ENCODE results near the gene TACC2.

- no peak for TF ChIP-seq CSDC2 (CRISPR knock-in tag; IDR thresholded peaks at IDR 0.05)
- TF ChIP-seq TOX (CRISPR knock-in tag; IDR thresholded peaks at IDR 0.05; ENCODE audit: borderline replicate concordance), result no peak
- no peak for TF ChIP-seq ZFP3 (CRISPR knock-in tag; IDR thresholded peaks at IDR 0.05)
- TF ChIP-seq OSR1 (CRISPR knock-in tag; IDR thresholded peaks at IDR 0.05), result no peak
- TF ChIP-seq ZNF70 (CRISPR knock-in tag; IDR thresholded peaks at IDR 0.05), result no peak
- TF ChIP-seq BACH2 (CRISPR knock-in tag; IDR thresholded peaks at IDR 0.05; ENCODE audit: borderline replicate concordance), result no peak
- TF ChIP-seq, protein P1, sequence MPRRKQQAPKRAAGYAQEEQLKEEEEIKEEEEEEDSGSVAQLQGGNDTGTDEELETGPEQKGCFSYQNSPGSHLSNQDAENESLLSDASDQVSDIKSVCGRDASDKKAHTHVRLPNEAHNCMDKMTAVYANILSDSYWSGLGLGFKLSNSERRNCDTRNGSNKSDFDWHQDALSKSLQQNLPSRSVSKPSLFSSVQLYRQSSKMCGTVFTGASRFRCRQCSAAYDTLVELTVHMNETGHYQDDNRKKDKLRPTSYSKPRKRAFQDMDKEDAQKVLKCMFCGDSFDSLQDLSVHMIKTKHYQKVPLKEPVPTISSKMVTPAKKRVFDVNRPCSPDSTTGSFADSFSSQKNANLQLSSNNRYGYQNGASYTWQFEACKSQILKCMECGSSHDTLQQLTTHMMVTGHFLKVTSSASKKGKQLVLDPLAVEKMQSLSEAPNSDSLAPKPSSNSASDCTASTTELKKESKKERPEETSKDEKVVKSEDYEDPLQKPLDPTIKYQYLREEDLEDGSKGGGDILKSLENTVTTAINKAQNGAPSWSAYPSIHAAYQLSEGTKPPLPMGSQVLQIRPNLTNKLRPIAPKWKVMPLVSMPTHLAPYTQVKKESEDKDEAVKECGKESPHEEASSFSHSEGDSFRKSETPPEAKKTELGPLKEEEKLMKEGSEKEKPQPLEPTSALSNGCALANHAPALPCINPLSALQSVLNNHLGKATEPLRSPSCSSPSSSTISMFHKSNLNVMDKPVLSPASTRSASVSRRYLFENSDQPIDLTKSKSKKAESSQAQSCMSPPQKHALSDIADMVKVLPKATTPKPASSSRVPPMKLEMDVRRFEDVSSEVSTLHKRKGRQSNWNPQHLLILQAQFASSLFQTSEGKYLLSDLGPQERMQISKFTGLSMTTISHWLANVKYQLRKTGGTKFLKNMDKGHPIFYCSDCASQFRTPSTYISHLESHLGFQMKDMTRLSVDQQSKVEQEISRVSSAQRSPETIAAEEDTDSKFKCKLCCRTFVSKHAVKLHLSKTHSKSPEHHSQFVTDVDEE (CRISPR knock-in tag; IDR thresholded peaks at IDR 0.05), result no peak
- no peak for TF ChIP-seq ZFP30 (CRISPR knock-in tag; IDR thresholded peaks at IDR 0.05)
- TF ChIP-seq ESRRG (CRISPR knock-in tag; IDR thresholded peaks at IDR 0.05), result no peak
- TF ChIP-seq PATZ1 (CRISPR knock-in tag; IDR thresholded peaks at IDR 0.05; ENCODE audit: borderline replicate concordance), result no peak
- TF ChIP-seq RARB (CRISPR knock-in tag; IDR thresholded peaks at IDR 0.05), result no peak
- TF ChIP-seq, protein P2, sequence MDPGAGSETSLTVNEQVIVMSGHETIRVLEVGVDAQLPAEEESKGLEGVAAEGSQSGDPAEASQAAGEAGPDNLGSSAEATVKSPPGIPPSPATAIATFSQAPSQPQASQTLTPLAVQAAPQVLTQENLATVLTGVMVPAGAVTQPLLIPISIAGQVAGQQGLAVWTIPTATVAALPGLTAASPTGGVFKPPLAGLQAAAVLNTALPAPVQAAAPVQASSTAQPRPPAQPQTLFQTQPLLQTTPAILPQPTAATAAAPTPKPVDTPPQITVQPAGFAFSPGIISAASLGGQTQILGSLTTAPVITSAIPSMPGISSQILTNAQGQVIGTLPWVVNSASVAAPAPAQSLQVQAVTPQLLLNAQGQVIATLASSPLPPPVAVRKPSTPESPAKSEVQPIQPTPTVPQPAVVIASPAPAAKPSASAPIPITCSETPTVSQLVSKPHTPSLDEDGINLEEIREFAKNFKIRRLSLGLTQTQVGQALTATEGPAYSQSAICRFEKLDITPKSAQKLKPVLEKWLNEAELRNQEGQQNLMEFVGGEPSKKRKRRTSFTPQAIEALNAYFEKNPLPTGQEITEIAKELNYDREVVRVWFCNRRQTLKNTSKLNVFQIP (CRISPR knock-in tag; IDR thresholded peaks at IDR 0.05; ENCODE audit: borderline replicate concordance, low read depth), result no peak
Measured at GRCh38 chr10:122044713-122045112, 55.8 kb downstream of the TACC2 start.

Measured in SK-N-SH treated with all-trans-retinoic acid at 6 μM for 48 hours (cell line).